DMS79 (cell line): ENCODE measurements around the gene PIAS1.
A peak's percentile ranks its signal among the peaks of the same experiment; 100 is the strongest.
"Not testable (repeated sequence)": the region's sequence is repeated elsewhere in the genome, so short reads cannot be mapped to it uniquely, and the experiment has no call there.

Experiments used
- DNase-seq: peaks from one replicate; lab custom pipeline; 2025; lab: John Stamatoyannopoulos, UW

Gene PIAS1

DNA sequence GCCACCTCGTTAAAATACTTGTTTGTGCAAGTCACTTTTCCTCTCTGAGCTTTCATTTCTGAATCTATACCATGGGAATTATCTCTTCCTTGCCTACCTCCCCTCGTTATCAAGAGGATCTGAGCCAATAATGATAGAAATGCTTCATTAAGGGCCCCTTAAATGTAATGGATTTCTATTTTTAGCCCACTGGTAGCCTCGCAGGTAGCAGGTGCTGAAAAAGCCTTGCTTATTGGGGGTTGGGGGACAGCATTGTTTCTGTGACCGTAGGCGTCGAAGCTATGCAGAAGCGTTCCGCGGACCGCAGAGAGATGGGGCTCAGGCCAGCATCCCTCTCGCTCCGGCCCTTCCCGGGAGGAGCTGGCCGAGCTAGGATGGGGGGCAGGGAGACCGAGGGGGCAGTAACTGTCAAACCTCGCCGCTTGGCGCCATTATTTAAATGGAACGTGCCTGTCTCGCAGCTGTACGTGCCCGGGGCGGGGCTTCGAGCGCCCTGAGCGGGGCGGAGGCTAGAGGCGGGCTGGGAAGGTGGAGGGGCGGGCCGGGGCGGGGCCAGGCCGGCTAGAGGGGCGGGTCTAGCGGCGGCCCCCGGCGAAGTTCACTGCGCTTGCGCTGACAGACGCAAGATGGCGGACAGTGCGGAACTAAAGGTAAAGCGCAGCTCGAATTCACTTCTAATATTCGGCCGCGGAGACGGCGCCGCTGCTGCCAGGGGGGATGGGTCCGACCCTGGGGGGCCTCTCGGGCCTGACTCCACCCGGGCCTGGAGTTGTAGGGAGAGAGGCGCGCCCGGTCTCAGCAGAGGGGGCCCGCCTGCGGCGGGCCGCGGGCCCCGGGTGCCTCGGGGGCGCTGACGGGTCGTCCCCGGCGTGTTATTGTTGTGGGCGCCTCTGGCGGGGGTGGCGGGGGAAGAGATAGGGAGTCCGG, at the start of gene PIAS1:
Gene PIAS1 (plus strand): TSS at position 615 of the 927 bp plus-strand sequence. CDS start 12 bp downstream, at position 627.
- peak; percentile 71 for DNase-seq

DNA sequence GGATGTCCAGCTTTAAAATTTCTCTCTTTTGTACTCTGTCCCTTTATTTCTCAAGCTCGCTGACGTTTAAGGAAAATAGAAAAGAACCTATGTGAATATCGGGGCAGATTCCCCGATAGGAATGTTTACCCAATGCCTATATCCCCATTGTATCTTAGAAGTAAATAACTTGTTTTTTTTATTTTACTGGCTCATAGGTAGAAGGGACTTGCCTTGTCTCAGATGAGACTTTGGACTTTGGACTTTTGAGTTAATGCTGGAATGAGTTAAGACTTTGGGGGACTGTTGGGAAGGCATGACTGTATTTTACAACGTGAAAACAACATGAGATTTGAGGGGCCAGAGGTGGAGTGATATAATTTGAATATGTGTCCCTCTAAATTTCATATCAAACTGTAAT, 46.5 kb upstream of the PIAS1 start:
- DNase-seq: not testable (repeated sequence)

DNA sequence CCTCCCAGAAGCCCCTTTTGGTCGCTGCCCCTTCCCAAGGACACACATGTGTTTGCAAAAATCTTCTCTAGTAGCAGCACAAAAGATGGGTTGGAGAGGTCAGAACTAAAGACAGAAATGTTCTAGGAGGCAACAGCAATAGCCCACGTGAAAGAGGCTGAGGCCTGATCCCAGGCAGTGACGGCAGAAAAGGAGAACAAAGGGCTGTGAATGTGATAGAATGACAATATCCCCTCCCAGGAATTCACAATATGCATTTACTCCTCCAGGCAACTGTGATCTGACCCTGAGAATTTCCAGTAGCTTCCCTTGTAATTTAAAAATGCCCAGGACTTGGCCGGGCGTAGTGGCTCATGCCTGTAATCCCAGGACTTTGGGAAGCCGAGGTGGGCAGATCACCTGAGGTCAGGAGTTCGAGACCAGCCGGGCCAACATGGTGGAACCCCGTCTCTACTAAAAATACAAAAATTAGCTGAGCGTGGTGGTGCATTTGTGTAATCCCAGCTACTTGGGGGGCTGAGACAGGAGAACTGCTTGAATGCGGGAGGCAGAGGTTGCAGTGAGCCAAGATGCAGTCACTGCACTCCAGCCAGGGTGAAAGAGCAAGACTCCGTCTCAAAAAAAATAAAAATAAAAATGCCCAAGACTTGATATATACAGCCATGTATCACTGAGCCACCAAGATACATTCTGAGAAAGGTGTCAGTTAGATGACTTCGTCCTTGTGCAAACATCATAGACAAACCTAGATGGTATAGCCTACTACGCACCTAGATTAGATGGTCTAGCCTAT, 43.6 kb upstream of the PIAS1 start:
- no peak for DNase-seq

DNA sequence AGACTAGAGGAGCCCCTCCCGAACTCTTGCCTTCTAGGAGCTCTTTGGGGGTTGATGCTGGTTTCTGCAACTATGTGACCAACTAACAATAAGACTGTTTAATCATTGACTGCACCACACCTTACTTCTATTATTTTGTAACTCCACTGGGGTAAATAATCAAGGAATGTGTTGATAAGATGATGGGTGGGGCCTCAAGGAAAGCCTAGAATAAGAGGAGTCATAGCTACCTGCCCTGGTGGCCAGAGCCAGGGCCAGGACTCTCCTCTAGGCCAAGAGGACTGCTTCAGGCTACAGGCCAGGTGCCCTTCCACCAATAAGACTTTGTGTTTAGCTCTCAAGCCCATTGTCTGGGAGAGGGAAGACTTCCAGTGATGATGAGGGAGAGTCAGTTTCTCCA, 41.2 kb upstream of the PIAS1 start:
- DNase-seq: no peak

DNA sequence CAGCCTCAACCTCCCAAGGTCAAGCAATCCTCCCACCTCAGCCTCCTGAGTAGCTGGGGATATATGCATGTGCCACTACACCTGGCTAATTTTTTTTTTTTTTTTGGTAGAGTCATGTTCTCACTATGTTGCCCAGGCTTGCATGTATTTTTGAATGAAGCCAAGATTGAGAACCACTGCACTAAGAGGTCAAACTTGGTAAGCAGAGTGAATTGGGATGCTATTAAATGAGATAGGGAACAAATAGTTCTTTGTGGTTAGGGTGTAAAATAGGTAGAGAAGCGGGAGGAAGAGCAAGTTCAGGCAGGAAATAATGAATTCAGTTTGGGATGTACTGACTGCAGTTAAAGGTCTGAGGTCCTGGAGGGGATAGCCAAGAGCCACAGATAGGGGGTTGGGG, 39.9 kb upstream of the PIAS1 start:
- DNase-seq: no peak

DNA sequence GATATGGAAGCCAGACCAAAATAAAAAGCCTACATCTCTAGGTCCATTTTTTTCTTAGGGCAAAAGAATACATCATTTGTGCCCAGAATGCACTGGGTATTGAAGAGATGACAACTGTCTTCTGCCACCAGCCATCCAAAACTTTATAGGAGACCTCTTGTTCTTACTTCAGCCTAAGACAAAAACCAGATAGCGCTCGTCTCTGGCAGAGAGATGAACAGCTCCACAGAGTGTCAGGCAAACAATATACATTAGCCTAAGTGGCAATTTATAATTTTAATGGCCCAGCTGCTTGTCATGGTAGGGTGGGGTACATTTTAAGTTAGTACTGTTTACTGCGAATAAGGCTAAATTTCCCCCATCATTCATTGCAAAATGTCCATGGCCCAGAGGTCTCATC, 38.9 kb upstream of the PIAS1 start:
- no peak for DNase-seq

DNA sequence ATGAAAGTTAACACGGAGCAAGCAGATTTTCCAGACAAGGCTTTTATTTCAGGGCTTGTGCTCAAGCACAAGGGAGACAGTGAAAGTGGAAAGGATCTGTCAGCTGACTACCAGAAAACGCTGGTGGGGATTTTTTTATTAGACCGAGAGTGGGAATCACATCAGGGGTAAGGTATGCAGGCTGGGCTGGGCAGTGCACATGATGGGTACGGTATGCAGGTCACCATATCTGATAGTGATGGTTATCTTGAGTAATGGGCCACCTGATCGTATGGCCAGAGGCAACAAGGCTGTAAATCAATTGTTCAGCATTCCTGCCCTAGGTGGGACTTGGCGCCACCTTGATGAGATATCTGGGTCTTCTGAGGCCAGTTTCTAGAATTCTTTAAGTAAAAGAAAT, 36.9 kb upstream of the PIAS1 start:
- no peak for DNase-seq

DNA sequence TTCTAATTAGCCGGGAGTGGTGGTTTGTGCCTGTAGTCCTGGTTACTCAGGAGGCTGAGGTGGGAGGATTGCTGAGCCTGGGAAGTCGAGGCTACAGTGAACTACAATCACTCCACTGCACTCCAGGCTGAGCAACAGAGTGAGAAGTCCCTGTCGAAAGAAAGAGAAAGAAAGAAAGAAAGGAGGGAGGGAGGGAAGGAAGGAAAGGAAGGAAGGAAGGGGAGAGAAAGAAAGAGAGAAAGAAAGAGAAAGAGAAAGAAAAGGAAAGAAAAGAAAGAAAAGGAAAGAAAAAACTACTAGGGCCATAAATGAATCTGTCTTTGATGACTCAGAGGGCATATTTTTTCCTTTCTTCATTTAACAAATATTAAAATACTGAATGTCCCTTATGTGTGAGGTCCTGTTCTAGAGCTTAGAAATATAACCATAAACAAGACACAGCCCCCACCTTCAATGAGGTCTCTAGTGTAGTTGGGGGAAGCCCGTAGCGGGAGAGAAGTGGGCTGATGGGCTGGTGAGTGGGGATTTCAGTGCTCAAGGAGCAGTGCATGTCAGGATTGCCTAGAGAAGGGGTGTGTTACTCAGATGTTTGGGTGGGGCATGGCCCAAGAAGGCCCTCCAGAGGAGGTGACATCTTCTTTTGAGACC, 35.2 kb upstream of the PIAS1 start:
- no peak for DNase-seq

DNA sequence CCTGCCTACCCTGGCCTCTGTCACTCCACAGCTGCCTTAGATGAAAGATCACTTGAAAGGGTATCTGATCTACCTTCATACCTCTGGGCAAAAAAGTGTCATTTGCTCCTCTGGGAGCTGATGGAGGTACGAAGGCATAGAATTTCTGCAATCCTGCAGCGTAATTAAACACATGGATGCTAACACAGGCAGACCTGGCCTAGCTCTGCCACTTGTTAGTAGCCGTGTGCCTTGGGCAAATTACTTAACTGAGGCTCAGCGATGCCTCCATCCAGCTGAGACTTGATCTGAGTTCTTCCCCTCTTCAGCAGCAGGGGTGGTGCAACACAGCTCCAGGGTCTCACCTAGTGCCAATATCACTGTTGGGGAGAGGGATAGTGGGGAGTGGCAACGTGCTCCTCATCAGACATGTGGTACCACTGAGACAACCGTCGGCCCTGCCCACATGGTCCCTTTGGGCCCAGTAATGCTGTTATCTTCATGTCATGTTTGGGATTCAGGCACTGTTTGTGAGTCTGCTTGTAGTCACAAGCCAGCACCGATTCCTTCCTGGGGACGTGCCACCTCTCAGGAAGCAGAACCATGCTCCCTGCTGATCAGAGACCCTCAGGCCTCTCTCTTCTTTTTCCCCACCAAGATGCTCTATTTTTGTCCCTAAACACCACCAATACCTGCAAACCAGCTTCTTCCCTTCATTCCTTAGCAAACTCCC, 34.1 kb upstream of the PIAS1 start:
- no peak for DNase-seq

DNA sequence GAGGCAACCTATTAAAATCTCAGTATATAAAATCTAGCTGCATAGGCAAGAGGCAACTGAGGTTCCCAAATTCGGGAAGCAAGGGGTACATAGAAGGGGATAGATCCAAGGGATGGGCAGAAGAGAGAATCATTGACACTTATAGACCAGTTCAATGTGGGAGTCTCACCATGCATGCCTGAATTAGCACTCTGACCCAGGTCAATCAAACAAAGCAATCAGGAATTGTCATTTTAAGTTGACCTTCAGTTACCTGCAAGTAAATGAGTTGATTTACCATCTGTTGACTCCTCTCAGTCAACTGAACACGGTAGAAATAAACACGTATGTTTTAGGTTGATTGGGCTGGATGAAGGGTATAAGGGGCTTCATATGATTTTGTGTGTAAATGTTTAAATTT, 33.4 kb upstream of the PIAS1 start:
- DNase-seq: no peak

DNA sequence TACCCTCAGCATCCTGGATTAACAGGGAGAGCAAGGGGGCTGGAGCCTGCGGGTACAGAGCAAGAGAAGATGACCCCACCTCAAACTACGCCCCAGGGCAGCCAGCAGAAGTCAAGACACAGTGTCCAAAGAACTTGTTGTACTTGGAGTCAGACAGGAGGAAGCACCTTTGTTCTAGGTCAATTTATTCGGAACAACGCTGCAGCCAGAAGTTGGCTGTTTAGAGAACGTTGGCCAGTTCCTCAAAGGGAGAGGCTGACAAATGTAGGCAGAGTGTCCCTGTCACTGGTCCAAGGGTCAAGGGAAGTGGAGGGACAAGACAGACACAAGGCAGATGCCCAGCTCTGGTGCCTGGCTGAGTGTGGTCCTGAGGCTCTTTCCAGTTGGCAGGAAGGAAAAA, 32.1 kb upstream of the PIAS1 start:
- DNase-seq: no peak

DNA sequence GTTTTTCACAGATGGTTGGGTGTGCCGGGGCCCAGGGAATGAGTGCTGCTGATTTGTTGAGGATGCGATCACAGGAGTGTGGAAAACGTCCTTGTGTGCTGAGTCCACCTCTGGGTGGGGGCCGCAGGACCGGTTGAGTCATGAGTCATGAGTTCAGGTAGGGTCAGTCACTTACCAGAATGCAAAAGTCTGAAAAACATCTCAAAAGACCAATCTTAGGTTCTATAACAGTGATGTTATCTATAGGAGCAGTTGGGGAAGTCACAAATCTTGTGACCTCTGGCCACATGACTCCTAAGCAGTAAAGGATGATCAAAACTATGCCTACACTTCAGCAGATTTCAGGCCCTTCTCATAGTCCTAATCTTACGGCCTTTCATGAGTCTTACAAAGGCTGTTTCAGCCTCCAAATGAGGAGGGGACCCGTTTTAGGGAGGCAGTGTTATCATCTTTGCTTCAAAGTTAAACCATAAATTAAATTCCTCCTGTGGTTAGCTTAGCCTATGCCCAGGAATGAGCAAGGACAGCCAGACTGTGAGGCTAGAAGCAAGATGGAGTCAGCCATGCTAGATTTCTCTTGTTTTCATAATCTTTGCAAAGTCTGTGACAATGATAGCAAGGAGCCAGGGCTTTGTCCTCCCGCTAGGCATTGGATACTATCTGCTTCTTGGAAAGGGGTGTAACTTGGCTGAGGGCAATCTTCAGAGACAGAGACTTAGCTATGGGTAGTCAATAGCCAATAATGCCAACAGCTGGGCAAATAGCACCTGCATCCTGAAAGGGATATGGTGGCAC, 30.6 kb upstream of the PIAS1 start:
- no peak for DNase-seq

DNA sequence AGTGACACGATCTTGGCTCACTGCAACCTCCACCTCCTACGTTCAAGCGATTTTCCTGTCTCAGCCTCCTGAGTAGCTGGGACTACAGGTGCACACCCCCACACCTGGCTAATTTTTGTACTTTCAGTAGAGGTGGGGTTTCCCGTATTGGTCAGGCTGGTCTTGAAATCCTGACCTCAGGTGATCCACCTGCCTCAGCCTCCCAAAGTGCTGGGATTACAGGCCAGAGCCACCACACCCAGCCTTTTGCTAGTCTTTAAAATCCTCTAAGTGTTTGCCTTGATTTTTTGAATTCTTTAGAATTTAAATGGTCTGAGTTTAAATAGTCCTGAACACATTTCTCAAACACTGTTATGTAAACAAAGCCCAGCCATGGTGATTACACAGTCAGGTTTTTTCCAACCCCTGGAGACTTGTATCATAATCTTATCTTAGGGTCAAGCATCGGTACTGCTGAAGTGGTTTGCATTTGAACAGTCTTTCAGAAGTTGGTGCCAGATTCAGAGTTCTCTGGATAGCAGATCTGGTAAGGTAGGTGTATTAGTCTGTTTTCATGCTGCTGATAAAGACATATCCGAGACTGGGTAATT, 28.2 kb upstream of the PIAS1 start:
- DNase-seq: peak; percentile 6

DNA sequence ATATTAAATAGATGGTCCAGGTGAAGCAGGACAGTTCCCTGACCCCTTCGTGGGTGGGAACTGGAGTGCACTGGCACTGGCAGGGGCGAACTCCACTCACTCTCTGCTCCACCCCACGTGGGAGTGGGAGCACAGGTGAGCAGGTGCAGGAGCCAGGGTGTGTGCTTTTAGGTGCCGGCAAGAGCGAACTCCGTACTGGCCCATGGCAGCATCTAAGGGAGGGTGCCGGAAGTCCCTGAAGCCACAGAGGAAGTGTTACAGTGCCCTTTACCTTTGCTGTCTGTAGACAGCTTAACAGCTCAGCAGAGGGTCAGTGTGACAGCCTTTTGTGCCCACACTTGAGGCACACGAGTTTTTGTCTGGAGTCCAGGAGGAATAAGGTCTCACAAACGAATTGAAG, 26.7 kb upstream of the PIAS1 start:
- DNase-seq: no peak

DNA sequence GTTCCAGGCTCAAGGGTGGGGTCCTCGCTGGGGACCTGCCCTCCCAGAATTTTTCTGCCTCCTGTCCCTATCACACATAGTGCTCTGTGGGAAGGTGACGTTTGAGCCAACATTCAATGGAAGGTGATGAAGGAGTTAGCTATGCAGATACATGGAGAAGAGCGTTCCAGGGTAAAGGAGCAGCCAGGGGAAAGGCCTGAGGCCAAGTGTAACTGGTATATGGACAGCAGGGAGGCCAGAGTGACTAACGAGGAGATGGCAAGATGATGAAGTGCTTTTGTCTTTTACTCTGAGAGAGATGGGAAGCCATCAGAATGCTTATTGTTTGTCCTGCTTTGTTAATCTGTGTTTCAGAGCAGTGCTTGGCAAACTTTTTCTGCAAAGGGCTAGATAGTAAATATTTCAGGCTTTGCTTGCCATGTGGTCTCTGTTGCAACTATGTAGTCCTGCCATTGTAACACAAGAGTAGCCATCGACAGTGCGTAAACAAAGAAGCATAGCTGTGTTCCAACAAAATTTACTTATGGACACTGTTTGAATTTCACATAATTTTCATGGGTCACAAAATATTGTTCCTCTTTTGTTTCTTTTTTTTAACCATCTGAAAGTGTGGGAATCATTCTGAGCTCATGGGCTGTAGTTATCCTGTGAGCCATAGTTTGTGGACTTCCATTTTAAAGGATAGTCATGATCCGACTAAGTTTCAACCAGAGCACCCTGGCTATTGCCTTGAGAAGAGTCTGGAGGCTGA, 25.8 kb upstream of the PIAS1 start:
- DNase-seq: no peak

DNA sequence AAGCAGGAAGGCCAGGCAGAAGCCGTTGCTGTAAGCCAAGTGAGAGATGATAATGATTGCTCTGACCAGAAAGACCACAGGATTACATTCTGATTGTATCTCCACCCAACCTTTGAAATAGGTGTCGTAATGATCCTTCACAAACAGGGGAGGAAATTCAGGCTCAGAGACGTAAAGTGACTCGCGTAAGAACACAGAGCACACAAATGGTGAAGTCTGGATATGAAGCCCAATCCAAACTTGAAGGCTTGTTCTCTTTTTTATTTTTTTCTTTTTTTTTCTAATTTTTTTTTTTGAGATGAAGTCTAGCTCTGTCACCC, 25.3 kb upstream of the PIAS1 start:
- DNase-seq: no peak

DNA sequence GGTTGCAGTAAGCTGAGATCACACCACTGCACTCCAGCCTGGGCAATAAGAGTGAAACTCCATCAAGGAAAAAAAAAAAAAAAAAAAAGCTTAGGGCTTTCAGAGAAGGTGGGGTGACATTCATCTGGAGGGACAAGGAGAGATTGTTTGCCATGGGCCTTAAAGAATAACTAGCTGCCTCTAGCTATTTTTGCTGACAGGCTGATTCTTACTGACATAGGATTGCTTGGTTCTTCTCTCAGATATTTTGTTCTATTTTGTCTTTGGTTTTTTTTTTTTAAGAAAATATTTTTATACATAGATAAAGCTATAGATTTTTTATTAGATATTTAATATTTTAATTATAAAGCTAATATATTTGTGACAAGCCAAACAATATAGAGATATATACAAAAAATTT, 24.2 kb upstream of the PIAS1 start:
- no peak for DNase-seq

DNA sequence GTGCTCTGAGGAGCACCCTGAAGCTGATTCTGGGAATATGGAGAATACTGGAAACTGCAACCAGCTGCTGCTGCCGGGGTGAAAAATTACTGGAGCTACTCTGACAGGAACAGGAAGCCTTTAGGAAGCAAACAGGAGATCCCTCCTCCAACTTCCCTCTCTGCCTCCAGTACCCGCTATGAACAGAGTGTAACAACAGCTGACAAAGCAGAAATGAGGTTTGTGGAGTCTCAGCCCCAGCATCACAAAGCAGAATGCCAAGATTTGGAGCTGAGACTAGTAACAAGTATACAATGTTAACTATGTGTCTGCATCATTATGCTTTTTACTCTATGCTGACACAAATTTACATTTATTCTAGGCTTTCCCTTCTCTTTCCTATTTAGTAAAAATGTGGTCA, 22.7 kb upstream of the PIAS1 start:
- DNase-seq: no peak

DNA sequence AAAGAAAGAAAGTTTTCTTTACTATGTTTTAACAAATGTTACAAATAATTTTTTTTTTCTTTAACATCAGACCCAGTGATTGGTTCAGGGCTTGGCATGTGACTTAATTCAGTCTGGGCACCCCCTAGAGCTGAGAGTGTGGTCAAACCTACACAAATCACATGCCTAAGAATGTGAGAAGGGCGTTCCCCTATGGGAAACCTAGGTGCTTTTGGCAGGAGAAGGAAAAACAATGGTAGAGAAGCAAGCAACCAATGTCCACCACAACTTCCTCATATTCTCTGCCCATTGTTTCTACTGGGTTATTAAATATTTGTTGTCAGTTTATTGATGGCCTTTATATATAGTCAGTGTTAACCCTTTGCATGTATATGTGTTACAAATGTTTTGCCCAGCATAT, 21.4 kb upstream of the PIAS1 start:
- no peak for DNase-seq

DNA sequence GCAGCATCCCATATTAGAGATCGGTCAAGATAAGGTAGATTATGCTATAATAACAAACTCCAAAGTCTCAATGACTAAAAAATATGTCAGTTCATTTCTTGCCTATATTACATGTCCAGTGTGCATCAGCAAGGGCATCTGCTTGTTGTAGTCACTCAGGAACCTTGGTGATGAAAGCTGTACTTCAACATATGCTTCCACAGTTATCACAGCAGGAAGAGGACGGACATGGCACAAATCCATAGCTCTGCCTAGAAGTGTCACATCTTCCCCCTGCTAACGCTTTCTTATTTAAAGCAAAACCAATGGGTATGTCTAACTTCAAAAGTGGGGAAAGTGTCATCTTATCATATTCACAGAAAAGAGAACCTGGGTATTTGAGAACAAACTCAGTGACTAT, 20.0 kb upstream of the PIAS1 start:
- no peak for DNase-seq
